ENCODE data around the gene BAIAP2L2.

The BAIAP2L2 gene

GRCh38 chr22:38083931-38084631 is 26.4 kb downstream of the BAIAP2L2 start, which contains the start of gene SLC16A8:
Gene SLC16A8, minus strand, starts transcription at chr22:38084184. Its CDS starts 1,311 bp downstream, at chr22:38082873.
- no peak within 1 kb of the TSS for H3K4me3 ChIP-seq (ENCODE audit: low read depth, low read length)
- no peak for TF ChIP-seq CTCF (IDR thresholded peaks at IDR 0.05; ENCODE audit: low read depth, low read length)

GRCh38 chr22:38082986-38083710 is 27.3 kb downstream of the BAIAP2L2 start:
- H3K4me3 ChIP-seq (ENCODE audit: low read depth, low read length): no peak overlapping the region
- no peak for TF ChIP-seq CTCF (IDR thresholded peaks at IDR 0.05; ENCODE audit: low read depth, low read length)

- H3K4me3 ChIP-seq (ENCODE audit: low read depth, low read length): no peak overlapping the region
- TF ChIP-seq CTCF (IDR thresholded peaks at IDR 0.05; ENCODE audit: low read depth, low read length): no peak
Measured at GRCh38 chr22:38081941-38082828, 28.3 kb downstream of the BAIAP2L2 start.

- no peak overlapping the region for H3K4me3 ChIP-seq (ENCODE audit: low read depth, low read length)
- no peak for TF ChIP-seq CTCF (IDR thresholded peaks at IDR 0.05; ENCODE audit: low read depth, low read length)
Measured at GRCh38 chr22:38081636-38081940, 28.9 kb downstream of the BAIAP2L2 start.

GRCh38 chr22:38080850-38081635 is 29.4 kb downstream of the BAIAP2L2 start:
- no peak for TF ChIP-seq CTCF (IDR thresholded peaks at IDR 0.05; ENCODE audit: low read depth, low read length)
- no peak overlapping the region for H3K4me3 ChIP-seq (ENCODE audit: low read depth, low read length)

- no peak for TF ChIP-seq CTCF (IDR thresholded peaks at IDR 0.05; ENCODE audit: low read depth, low read length)
- no peak overlapping the region for H3K4me3 ChIP-seq (ENCODE audit: low read depth, low read length)
Measured at GRCh38 chr22:38080474-38080849, 30.0 kb downstream of the BAIAP2L2 start.

All from WI38 (cell line).